Gastrocnemius medialis (tissue), 4 donors: ENCODE data around the gene NUDT4. TPM values are rescaled to one million over a fixed set of nuclear protein-coding genes. Genes with fewer than 3 reads are reported as not detected.
A peak's percentile ranks its signal among the peaks of the same experiment; 100 is the strongest.

Experiments used
- ATAC-seq, 2 donors: fragments of 150-250 bp; one replicate each; pipeline ENCODE4 v1.9.1; 2016
- DNase-seq, 2 donors: peaks; one replicate each; pipeline ENCODE4 v3.0.0-alpha.2; 2019
- H3K27ac ChIP-seq, 4 donors: fragments of 200-600 bp; sonication (generic); 1 replicate in 1 of 4; 2 replicates in 3 of 4; pipeline ENCODE4 v1.5.1; 2016 to 2018; ENCODE audit warnings: mild to moderate bottlenecking in 2 of 4, moderate library complexity in 1 of 4
- H3K27me3 ChIP-seq, 3 donors: fragments of 200-600 bp; sonication (generic) in 2 of 3; 1 replicate in 1 of 3; 2 replicates in 2 of 3; pipeline versions ENCODE4 v1.5.1 to v1.6.0; 2016 to 2019; ENCODE audit warnings: mild to moderate bottlenecking in 1 of 3, moderate library complexity in 1 of 3
- H3K36me3 ChIP-seq, 2 donors: fragments of 200-600 bp; sonication (generic) in 1 of 2; one replicate each; pipeline ENCODE4 v1.5.1; 2017 to 2018
- H3K4me1 ChIP-seq, 2 donors: fragments of 200-600 bp; sonication (generic) in 1 of 2; one replicate each; pipeline ENCODE4 v1.5.1; 2016 to 2017; ENCODE audit warnings: mild to moderate bottlenecking in 2 of 2
- H3K4me3 ChIP-seq, 4 donors: fragments of 200-600 bp; sonication (generic) in 3 of 4; 1 replicate in 1 of 4; 2 replicates in 3 of 4; pipeline ENCODE4 v1.5.1; 2016 to 2019; ENCODE audit warnings: mild to moderate bottlenecking in 2 of 4
- H3K9me3 ChIP-seq, 3 donors: fragments of 200-600 bp; sonication (generic) in 2 of 3; 1 replicate in 1 of 3; 2 replicates in 2 of 3; pipeline ENCODE4 v1.5.1; 2016 to 2019
- CTCF ChIP-seq, 5 experiments: fragments of 450-650 bp in 3 of 5; fragments of 200-600 bp in 2 of 5; sonication (generic) in 2 of 5; IDR thresholded peaks in 4 of 5; conservative IDR thresholded peaks in 1 of 5; 1 replicate in 4 of 5; 2 replicates in 1 of 5; pipeline ENCODE4 v1.5.1; 2016 to 2019; ENCODE audit warnings: antibody characterized with exemption in 5 of 5, mild to moderate bottlenecking in 3 of 5, moderate library complexity in 3 of 5
- POLR2A ChIP-seq, 2 donors: fragments of 450-650 bp; IDR thresholded peaks; one replicate each; pipeline ENCODE4 v1.6.1; 2017; ENCODE audit warnings: antibody characterized with exemption in 2 of 2, mild to moderate bottlenecking in 2 of 2, moderate library complexity in 2 of 2
- in situ Hi-C, 4 donors: fragments of 200-750 bp; cut with MboI; loops; one replicate each; pipeline versions ENCODE4 v1.15.0 to v1.8.0; 2017; ENCODE audit warnings: low sequenced_read_pairs in 4 of 4
- intact Hi-C: fragments of 100-400 bp; cut with DNase I; formaldehyde crosslinking; loops from one replicate; pipeline ENCODE4 v1.15.1; 2023; ENCODE audit warnings: low total_unique reads
- total RNA-seq, 4 donors: library from RNA; depleted of rRNA; stranded (reverse); fragments of >200 nt; gene quantifications; one replicate each; pipeline versions ENCODE4 v1.1.0 to v1.2.3, GENCODE V29; 2016

Gene NUDT4
- total RNA-seq, 4 donors from 2014 or later: 26.8 to 299 (median 51.1) TPM

GRCh38 chr12:93434256-93434865 is 56.6 kb downstream of the NUDT4 start:
- intact Hi-C loops: no loop called here

GRCh38 chr12:93438266-93439050 is 60.7 kb downstream of the NUDT4 start:
- H3K9me3 ChIP-seq: no peaks in the 10 kb centered on the region
- ATAC-seq: no peak

More at GRCh38 chr12:93434256-93434865, 56.6 kb downstream of the NUDT4 start:
- Histone ChIP-seq H3K27ac (peak overlapping the region; percentile 77 to 87 (median 80)), H3K36me3 (no peaks in the 10 kb centered on the region), H3K4me3 (peak overlapping the region; percentile 23 to 40 (median 30)), H3K9me3 (no peaks in the 10 kb centered on the region), H3K27me3 (no peaks in the 10 kb centered on the region), H3K4me1 (peaks cover 65 to 84% of the 10 kb centered on the region in 2 donors)
- in situ Hi-C loops: no loop called here
- no peak for TF ChIP-seq POLR2A (IDR thresholded peaks at IDR 0.05)
- TF ChIP-seq CTCF (IDR thresholded peaks at IDR 0.05 in 4 of 5, conservative IDR thresholded peaks at IDR 0.05 in 1 of 5): no peak
- no peak for DNase-seq
- ATAC-seq: peak; percentile 72 to 79

GRCh38 chr12:93440043-93440835 is 62.5 kb downstream of the NUDT4 start:
- in situ Hi-C loops: no loop called here
- ATAC-seq: no peak
- peaks cover 48 to 58% of the 10 kb centered on the region in 2 donors for H3K4me1 ChIP-seq

More at GRCh38 chr12:93438266-93439050, 60.7 kb downstream of the NUDT4 start:
- DNase-seq: no peak
- Histone ChIP-seq H3K4me1 (peaks cover 60 to 75% of the 10 kb centered on the region in 2 donors), H3K27ac (peak overlapping the region; percentile 53 to 87 (median 78)), H3K36me3 (no peaks in the 10 kb centered on the region), H3K4me3 (no peak overlapping the region), H3K27me3 (no peaks in the 10 kb centered on the region)
- TF ChIP-seq CTCF (IDR thresholded peaks at IDR 0.05 in 4 of 5, conservative IDR thresholded peaks at IDR 0.05 in 1 of 5) (no peak), POLR2A (IDR thresholded peaks at IDR 0.05) (no peak)
- intact Hi-C loops: no loop called here
- in situ Hi-C loops: no loop called here

More at GRCh38 chr12:93440043-93440835, 62.5 kb downstream of the NUDT4 start:
- Histone ChIP-seq H3K27ac (peak overlapping the region; percentile 84 to 99 (median 91)), H3K27me3 (no peaks in the 10 kb centered on the region), H3K9me3 (no peaks in the 10 kb centered on the region), H3K36me3 (no peaks in the 10 kb centered on the region), H3K4me3 (peak overlapping the region; percentile 71 to 99 (median 86))
- intact Hi-C loops: no loop called here
- TF ChIP-seq CTCF (IDR thresholded peaks at IDR 0.05 in 4 of 5, conservative IDR thresholded peaks at IDR 0.05 in 1 of 5): no peak
- TF ChIP-seq POLR2A (IDR thresholded peaks at IDR 0.05): no peak
- no peak for DNase-seq
